ENCODE measurements around the gene CLDN14.
"Not testable (repeated sequence)": the region's sequence is repeated elsewhere in the genome, so short reads cannot be mapped to it uniquely, and the experiment has no call there.

CLDN14 gene

GRCh38 chr21:36499578-36500471 lies 19.9 kb upstream of the CLDN14 start:
- no peak for DNase-seq

GRCh38 chr21:36494557-36494956 lies 14.6 kb upstream of the CLDN14 start:
- DNase-seq = no peak

GRCh38 chr21:36491209-36491910 lies 11.4 kb upstream of the CLDN14 start:
- no peak for DNase-seq

GRCh38 chr21:36489776-36490165 lies 9.8 kb upstream of the CLDN14 start:
- DNase-seq = no peak

GRCh38 chr21:36489103-36489775 lies 9.3 kb upstream of the CLDN14 start:
- DNase-seq = no peak

- DNase-seq = no peak
Observed at GRCh38 chr21:36487641-36488307, 7.9 kb upstream of the CLDN14 start.

GRCh38 chr21:36486246-36486645 lies 6.3 kb upstream of the CLDN14 start:
- DNase-seq = no peak

- no peak for DNase-seq
Observed at GRCh38 chr21:36485476-36485875, 5.6 kb upstream of the CLDN14 start.

GRCh38 chr21:36483095-36483494 lies 3.2 kb upstream of the CLDN14 start:
- no peak for DNase-seq

GRCh38 chr21:36482673-36483072 lies 2.8 kb upstream of the CLDN14 start:
- no peak for DNase-seq

GRCh38 chr21:36482181-36482580 lies 2.3 kb upstream of the CLDN14 start:
- DNase-seq = no peak

- no peak for DNase-seq
Observed at GRCh38 chr21:36481639-36482038, 1.7 kb upstream of the CLDN14 start.

GRCh38 chr21:36480618-36481017 lies 696 bp upstream of the CLDN14 start:
- DNase-seq = no peak

GRCh38 chr21:36478941-36479340 lies 981 bp downstream of the CLDN14 start:
- no peak for DNase-seq

- no peak for DNase-seq
Observed at GRCh38 chr21:36478207-36478701, 1.7 kb downstream of the CLDN14 start.

GRCh38 chr21:36477559-36477958 lies 2.4 kb downstream of the CLDN14 start:
- peak in 1 of 2 experiments; percentile 16 for DNase-seq

GRCh38 chr21:36477001-36477400 lies 2.9 kb downstream of the CLDN14 start:
- no peak for DNase-seq

GRCh38 chr21:36476541-36476940 lies 3.4 kb downstream of the CLDN14 start:
- not testable (repeated sequence) for DNase-seq

GRCh38 chr21:36474591-36474990 lies 5.3 kb downstream of the CLDN14 start:
- DNase-seq = no peak

GRCh38 chr21:36473203-36473602 lies 6.7 kb downstream of the CLDN14 start:
- DNase-seq = no peak

- no peak for DNase-seq
Observed at GRCh38 chr21:36472377-36472776, 7.5 kb downstream of the CLDN14 start.

GRCh38 chr21:36471254-36471723 lies 8.6 kb downstream of the CLDN14 start:
- no peak for DNase-seq

GRCh38 chr21:36470294-36470693 lies 9.6 kb downstream of the CLDN14 start:
- DNase-seq = no peak

Data from NCI-H187 (cell line).